Hematopoietic multipotent progenitor cell treated with erythropoietin and hydrocortisone succinate and interleukin-3 and kit ligand, for 6 days (in vitro differentiated cells): ENCODE measurements around the gene PCBP3.
A peak's percentile ranks its signal among the peaks of the same experiment; 100 is the strongest.
"Not testable (repeated sequence)": the region's sequence is repeated elsewhere in the genome, so short reads cannot be mapped to it uniquely, and the experiment has no call there.

Experiments
- DNase-seq: peaks from one replicate; pipeline ENCODE4 v3.0.0-alpha.2; 2015

The PCBP3 gene

DNA sequence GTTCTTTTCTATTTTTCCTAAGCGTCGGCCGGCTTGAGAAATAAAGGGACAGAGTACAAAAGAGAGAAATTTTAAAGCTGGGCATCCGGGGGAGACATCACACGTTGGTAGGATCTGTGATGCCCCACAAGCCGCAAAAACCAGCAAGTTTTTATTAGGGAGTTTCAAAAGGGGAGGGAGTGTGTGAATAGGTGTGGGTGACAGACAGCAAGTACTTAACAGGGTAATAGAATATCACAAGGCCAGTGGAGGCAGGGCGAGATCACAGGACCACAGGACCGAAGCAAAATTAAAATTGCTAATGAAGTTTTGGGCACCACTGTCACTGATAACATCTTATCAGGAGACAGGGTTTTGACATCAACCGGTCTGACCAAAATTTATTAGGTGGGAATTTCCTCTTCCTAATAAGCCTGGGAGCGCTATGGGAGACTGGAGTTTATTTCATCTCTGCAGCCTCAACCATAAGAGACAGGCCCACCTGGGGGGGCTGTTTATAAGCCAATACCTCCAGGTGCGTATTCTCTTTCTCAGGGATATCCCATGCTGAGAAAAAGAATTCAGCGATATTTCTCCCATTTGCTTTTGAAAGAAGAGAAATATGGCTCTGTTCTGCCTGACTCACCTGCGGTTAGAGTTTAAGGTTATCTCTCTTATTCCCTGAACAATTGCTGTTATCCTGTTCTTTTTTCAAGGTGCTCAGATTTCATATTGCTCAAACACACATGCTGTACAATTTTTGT, 332.3 kb downstream of the PCBP3 start:
- not testable (repeated sequence) for DNase-seq

DNA sequence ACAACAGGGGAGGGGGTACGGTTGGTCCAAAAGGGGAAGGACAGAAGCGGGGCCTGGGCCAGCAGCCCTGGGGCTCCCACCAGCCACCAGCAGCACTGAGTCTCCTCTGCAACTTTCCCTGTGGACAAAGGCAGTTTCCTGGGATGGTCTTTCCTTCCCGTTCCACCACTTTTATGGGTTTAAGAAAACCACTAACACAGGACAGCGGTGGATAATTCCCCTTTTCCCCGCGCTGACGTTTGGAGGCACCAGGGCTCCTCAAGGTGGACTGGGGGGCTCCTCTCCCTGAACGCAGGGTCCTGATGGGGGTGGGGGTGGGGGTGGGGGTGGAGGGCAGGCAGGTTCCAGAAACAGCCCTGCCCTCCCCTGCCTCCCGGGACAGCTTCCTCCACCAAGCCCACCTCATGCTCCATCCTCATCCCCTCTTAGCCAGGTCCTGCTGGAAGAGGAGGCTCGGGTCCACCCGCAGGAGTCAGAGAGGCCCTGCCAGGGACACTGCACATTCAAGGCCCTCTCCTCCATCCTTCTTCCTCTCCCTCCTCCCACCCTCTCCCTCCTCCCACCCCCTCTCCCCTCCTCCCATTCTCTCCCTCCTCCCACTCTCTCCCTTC, 333.3 kb downstream of the PCBP3 start:
- no peak for DNase-seq

DNA sequence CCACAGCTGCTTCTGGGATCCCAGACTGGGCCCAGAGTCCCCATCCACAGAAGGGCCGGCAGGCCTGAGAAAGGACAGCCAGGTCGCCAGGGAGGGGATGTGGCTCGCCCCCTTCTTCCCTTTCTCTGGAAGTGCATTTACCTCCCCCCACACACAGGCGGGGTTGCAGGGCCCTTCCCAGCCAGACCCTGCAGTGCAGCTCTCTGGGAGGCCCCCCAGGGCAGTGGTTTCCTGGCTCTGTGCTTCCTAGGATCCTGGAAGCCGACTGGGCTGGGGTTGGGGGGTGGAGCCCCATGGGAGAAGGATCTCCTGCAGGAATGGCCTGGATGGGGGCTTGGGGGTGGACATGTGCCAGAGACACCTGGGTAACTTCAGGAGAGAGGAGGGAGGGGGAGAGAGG, 333.9 kb downstream of the PCBP3 start:
- DNase-seq = no peak

DNA sequence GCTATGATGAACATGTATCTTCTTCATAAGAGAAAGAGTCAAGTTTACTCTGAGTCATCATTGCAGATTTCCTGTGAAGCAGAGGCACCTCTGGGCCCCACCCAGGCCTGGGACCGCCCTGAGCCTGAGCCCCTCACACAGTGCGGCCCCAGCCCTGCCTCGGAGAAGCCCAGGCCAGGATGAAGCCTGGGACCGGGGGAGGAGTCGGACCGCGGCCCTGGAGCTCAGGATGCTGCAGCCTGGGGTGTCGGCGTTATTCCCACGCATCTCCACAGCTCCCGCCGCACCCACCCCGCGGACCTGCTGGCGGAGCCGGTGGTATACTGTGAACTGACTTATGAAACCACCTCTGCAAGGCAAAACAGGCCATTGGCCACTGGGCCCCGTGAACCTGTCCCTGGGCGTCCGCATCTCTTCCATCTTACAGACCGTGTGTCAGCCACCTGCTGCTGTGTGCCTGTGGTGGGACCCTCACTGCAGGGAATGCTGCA, 335.7 kb downstream of the PCBP3 start:
- DNase-seq = no peak

DNA sequence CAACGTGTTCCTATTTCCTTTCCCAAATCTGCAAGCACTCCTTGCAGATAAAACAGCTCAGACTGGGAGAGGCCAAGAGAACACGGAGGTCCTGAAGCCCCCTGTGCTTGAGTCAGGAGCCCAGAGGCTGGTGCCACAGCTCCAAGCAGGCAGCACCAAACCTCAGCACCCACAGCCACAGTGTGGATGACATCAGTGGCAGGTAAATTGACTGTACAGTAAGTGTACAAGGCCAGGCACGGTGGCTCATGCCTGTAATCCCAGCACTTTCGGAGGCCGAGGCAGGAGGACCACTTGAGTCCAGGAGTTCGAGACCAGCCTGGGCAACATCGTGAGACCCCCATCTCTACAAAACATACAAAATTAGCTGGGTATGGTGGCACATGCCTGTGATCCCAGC, 336.1 kb downstream of the PCBP3 start:
- DNase-seq = no peak

DNA sequence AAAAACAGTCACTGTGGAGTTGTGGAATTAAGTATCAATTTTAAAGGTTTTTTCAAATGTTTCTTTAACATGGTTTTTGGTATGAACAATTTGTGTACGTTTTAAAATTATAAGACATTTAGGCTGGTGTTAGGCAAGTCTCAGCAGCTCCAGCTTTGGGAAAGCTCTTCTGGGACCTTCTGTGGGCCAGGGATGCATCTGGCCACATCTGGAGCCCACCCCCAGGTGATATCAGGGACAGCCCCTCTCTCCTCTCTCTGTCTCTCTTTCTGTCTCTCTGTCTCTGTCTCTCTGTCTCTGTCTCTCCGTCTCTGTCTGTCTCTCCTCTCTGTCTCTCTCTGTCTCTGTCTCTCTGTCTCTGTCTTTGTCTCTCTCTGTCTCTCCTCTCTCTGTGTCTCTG, 336.7 kb downstream of the PCBP3 start:
- DNase-seq = no peak

DNA sequence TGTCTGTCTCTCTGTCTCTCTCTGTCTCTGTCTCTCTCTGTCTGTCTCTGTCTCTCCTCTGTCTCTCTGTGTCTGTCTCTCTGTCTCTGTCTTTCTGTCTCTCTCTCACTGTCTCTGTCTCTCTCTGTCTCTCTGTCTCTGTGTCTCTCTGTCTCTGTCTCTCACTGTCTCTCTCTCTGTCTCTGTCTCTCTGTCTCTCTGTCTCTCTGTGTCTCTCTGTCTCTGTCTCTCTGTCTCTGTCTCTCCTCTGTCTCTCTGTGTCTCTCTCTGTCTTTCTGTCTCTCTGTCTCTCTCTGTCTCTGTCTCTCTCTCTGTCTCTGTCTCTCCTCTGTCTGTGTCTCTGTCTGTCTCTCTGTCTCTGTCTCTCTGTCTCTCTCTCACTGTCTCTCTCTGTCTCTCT, 337.2 kb downstream of the PCBP3 start:
- DNase-seq = no peak

DNA sequence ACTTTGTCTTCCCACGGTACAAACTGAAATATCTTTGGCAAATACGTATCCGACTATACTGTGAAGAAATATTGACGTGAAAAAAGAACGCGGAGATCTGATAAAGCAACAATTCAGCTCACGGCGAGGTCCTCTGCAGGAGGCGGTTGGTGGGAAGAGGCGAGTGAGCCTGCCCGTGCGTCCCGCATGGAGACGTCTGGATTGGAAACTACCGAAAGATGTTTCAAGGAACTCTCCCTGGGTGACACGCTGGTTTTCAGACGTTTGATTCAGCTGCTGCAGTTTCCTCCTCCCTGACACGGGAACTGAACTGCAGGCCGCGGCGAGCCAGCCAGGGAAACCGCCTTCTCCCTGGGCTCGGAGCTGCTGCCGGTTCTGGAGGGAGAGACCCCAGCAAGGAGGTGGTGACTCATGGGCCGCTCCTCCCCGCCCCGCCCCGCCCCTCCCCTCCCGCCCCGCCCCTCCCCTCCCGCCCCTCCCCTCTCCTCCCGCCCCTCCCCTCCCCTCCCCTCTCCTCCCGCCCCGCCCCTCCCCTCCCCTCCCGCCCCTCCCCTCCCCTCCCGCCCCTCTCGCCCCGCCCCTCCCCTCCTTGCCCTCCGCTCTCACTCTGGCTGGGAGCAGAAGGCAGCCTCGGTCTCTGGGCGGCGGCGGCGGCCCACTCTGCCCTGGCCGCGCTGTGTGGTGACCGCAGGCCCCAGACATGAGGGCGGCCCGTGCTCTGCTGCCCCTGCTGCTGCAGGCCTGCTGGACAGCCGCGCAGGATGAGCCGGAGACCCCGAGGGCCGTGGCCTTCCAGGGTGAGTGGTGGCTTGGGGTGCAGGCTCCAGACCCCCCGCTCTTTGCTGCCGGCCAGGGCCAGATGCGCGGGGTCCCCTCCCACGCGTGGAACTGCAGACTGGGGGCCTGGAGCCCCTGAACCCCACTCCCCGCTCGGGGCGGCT, 337.9 kb downstream of the PCBP3 start, which contains the start of gene COL6A1:
COL6A1 (plus strand) TSS at position 620 of the 941 bp plus-strand sequence; CDS start at position 701, 81 bp downstream.
- peak; percentile 71 for DNase-seq

DNA sequence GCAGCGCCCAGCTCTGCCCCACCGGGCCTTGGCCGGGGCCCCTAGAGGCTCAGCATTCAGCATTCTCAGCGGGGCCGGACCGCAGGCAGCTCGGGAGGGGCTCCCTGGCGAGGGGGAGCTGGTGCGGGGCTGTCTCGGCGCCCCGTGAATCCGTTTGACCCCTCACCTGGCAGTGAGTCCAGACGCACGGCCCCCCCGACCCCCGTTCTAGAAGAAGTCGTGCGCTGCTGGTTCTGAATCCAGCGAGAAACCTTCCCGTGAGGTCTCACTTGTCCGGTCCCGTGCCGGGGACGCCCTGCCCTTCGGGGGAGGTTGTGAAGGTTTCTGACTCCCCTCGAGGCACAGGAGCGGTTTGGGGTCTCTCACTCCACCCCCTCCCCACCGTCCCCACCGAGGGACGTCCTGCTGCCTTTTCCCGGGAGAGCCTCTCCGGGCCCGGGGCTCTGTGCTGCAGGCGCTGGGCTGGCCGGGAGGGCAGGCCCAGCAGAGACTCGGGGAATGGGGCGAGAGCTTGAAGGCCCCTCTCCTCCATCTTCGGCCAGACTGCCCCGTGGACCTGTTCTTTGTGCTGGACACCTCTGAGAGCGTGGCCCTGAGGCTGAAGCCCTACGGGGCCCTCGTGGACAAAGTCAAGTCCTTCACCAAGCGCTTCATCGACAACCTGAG, 338.7 kb downstream of the PCBP3 start:
- DNase-seq = peak; percentile 20

DNA sequence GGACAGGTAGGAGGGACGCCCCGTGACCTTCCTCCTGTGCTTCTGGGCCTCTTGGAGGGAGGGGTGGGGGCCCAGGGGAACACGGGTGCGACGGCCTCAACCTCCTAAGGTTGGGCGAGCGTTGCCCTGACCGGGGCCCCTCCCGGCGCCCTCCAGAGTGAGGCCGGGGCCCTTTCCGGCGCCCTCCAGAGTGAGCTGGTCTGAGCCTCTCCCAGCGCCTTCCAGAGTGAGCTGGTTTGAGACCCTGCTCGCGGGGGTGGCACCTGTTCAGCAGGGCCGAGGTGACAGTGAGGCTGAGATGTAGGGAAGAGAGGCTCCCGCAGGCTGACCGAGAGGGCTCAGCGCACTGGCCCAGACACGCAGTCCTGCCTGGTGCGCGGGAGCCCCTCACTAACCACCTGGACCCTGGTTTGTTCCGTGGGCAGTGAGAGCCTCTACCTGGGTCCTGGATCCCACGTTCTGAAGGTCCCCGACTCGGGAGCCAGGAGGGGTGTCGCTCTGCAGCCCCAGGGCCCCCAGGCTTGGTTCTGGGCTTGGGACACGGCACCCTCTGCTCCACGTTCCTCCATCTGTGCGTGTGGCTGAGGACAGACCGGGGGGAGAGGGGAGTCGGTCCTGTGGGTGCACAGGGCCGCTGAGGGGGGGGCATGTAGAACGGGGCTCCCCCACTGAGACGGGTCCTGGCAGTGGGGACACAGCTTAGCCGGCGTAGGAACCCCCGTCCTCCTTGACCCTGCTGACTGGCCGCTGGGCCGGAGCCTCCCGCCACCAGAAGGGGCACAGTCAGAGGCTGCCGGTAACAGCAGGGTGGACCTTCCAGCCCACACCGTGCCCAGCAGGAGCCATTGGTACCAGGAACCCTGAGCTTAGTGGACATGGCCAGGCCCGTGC, 339.5 kb downstream of the PCBP3 start:
- DNase-seq = no peak

DNA sequence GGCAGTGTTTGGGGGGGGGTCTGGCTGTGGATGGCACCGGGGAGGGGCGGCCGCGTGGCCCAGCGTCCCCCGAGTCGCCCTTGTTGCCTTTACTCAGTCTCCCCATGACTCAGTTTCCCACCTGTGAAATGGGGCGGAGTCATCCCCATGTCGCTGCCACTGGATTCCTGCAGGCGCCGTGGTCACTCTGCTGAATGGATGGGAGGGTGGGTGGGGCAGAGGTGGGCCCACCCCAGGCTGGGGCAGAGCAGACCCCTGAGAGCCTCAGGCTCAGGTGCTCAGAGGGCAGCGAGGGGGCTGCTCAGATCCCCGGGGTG, 340.1 kb downstream of the PCBP3 start:
- DNase-seq = no peak

DNA sequence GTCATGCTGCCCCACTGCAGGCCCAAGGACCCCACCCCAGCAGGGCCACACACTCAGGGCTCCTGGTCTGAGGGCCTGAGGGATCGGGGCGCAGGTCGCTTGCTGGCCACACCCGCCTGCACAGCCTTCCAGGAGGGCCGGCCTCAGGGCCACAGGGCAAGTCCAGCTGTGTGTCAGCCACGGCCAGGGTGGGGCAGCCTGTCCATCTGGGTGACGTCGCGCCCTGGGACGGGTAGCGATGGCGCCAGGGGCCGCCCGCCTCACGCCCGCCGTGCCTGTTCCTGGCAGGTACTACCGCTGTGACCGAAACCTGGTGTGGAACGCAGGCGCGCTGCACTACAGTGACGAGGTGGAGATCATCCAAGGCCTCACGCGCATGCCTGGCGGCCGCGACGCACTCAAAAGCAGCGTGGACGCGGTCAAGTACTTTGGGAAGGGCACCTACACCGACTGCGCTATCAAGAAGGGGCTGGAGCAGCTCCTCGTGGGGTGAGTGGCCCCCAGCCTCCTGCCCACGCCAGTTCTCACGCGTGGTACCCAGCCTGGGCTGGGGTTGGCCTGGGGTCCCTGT, 340.5 kb downstream of the PCBP3 start:
- no peak for DNase-seq

DNA sequence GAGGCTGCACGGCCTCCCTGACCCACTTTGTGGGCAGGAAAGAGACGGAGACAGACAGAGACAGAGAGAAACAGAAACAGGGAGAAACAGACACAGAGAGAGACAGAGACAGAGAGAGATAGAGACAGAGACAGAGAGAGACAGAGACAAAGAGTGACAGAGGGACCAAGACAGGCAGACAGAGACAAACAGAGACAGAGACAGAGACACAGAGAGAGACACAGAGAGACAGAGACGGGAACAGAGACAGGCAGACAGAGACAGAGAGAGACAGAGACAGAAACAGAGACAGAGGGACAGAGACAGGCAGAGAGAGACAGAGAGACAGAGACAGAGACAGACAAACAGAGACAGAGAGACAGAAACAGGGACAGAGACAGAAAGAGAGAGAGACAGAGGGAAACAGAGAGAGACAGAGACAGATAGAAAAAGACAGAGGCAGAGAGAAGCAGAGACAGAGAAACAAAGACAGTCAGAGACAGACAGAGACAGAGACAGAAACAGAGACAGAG, 341.1 kb downstream of the PCBP3 start:
- no peak for DNase-seq

DNA sequence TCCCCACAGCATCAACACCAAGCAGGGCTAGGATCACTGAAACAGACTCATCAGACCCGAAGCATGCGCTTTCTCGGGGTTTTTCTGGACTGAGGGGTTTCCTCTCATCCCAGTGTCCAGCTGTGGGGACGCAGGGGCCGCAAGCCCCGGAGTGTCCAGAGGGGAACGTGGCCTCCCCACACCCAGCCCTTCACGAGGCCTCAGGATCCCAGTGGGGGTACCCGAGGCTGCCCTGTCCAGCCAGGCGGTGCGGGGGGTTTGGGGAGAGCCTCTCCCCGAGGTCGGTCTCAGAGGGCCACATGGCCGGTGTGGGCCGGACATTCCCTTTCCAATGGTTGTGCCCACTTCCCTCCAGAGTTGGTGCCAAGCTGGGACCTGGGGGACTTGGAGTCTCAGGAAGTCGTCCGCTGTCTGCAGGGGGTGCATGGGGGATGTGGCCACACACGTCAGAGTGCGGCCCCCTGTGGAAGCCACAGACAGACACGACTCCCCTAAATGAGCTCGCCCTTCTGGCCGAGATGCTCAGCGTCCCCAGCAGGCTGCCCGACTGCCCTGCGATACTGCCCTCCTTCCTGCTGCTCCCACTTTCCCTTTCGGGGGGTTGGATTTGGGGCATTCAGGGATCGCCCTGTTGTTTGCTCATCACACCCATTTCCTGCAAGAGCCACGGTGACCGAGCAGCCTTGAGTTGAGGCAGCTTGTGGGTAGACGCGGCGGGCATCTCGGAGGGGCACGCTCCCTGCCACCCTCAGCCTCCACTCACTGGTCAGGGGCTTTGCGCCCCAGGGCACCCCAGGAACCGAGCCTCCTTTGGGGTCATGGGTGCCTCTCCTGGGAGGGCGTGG, 342.2 kb downstream of the PCBP3 start:
- DNase-seq = peak; percentile 5

DNA sequence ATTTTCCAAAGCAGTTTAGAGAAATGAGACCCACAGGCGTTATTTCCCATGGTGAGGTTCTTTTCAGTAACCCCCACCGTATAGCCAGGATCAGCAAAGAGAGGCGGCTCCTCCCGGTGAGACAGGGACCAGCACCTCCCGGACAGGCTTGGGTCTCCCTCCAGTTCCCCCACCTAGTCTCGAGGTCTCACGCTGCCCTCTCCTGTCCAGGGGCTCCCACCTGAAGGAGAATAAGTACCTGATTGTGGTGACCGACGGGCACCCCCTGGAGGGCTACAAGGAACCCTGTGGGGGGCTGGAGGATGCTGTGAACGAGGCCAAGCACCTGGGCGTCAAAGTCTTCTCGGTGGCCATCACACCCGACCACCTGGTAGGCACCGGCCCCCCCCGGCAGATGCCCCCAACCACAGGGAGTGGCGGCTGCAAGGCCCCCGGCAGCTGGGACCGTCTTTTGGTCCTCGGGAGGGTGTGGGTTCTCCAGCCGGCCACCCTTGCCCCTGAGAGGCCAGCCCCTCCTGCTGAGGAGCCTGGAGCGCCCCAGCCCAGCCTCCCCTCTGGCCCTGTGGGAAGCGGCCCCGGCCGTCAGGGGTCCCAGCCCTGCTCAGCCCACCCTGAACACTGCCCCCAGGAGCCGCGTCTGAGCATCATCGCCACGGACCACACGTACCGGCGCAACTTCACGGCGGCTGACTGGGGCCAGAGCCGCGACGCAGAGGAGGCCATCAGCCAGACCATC, 343.0 kb downstream of the PCBP3 start:
- DNase-seq = no peak

DNA sequence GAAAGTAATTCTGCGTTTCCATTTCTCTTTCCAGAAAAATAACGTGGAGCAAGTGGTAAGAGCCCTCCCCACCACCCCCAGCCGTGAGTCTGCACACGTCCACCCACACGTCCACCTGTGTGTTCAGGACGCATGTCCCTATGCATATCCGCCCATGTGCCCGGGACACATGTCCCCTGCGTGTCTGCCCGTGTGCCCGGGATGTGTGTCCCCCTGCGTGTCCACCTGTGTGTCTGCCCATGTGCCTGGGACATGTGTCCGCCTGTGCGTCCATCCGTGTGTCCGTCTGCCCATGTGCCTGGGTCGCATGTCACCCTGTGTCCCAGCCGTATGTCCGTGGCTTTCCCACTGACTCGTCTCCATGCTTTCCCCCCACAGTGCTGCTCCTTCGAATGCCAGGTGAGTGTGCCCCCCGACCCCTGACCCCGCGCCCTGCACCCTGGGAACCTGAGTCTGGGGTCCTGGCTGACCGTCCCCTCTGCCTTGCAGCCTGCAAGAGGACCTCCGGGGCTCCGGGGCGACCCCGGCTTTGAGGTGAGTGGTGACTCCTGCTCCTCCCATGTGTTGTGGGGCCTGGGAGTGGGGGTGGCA, 343.7 kb downstream of the PCBP3 start:
- DNase-seq = no peak

DNA sequence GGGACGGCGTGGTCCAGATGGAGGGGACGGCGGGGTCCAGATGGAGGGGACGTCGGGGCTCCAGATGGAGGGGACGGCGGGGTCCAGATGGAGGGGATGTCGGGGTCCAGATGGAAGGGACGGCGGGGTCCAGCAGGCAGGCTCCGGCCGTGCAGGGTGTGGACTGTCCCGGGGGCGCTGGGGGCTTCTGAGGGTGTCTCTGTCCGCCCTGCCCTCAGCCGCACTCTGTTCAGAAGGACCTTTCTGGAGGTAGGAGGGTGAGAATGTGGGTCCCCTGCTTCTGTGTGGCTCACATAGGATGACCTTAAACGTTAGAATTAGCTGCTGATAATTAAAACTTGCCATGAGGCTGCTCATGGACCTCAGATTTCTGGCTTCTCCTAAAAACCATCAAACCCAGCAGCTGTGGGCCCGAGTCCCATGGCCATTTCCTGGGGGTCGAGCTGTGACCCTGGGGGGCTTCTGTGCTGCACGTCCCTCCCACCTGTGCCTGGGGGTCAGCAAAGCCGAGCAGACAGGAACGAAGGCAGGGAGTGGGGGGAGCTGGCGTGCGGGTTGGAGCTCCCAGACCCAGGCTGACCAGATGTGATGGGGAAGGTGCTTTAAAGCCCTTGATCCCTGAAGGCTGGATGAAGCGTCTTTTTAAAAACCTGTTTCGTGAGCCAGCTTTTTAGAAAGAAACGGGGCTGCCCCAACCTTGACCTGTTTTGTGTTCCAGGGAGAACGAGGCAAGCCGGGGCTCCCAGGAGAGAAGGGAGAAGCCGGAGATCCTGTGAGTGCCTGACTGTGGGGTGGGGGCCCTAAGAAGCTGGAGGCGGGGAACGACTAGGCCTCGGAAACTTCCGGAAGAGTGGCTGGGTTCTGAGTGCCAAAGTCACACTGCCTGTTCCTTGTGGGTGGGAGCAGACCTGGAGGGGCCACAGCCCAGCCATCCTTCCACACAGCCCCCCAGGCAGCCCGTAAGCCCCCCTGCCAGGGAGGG, 345.1 kb downstream of the PCBP3 start:
- no peak for DNase-seq
